ENCODE results near the gene RABEP1.

RABEP1 gene

GRCh38 chr17:5284681-5285080, 2.6 kb downstream of the RABEP1 start:
- ATAC-seq = no peak

GRCh38 chr17:5286846-5287245, 4.8 kb downstream of the RABEP1 start:
- no peak for TF ChIP-seq ZNF70 (CRISPR knock-in tag; IDR thresholded peaks at IDR 0.05)
- no peak for TF ChIP-seq SNAI2 (CRISPR knock-in tag; IDR thresholded peaks at IDR 0.05)
- TF ChIP-seq PPARA (CRISPR knock-in tag; IDR thresholded peaks at IDR 0.05; ENCODE audit: borderline replicate concordance) = no peak
- TF ChIP-seq TSHZ2 (CRISPR knock-in tag; IDR thresholded peaks at IDR 0.05) = no peak
- TF ChIP-seq TOX (CRISPR knock-in tag; IDR thresholded peaks at IDR 0.05; ENCODE audit: borderline replicate concordance) = no peak
- TF ChIP-seq CREB5 (CRISPR knock-in tag; IDR thresholded peaks at IDR 0.05; ENCODE audit: low read depth) = no peak
- no peak for TF ChIP-seq CSDC2 (CRISPR knock-in tag; IDR thresholded peaks at IDR 0.05)
- no peak for TF ChIP-seq ZC3H10 (CRISPR knock-in tag; IDR thresholded peaks at IDR 0.05)
- no peak for TF ChIP-seq ARNTL (CRISPR knock-in tag; IDR thresholded peaks at IDR 0.05; ENCODE audit: borderline replicate concordance, low read depth)
- no peak for TF ChIP-seq ISL1 (CRISPR knock-in tag; IDR thresholded peaks at IDR 0.05)
- TF ChIP-seq POU6F1 (CRISPR knock-in tag; IDR thresholded peaks at IDR 0.05; ENCODE audit: borderline replicate concordance, low read depth) = no peak
- no peak for TF ChIP-seq PATZ1 (CRISPR knock-in tag; IDR thresholded peaks at IDR 0.05; ENCODE audit: borderline replicate concordance)
- no peak for TF ChIP-seq ESRRG (CRISPR knock-in tag; IDR thresholded peaks at IDR 0.05)
- no peak for TF ChIP-seq GLIS3 (CRISPR knock-in tag; IDR thresholded peaks at IDR 0.05)
- no peak for TF ChIP-seq ZFP30 (CRISPR knock-in tag; IDR thresholded peaks at IDR 0.05)
- TF ChIP-seq CSRNP3 (CRISPR knock-in tag; IDR thresholded peaks at IDR 0.05) = no peak
- no peak for ATAC-seq

More at GRCh38 chr17:5284681-5285080, 2.6 kb downstream of the RABEP1 start:
- no peak for TF ChIP-seq RARB (CRISPR knock-in tag; IDR thresholded peaks at IDR 0.05)

GRCh38 chr17:5291683-5292350, 9.7 kb downstream of the RABEP1 start:
- ATAC-seq = no peak

More at GRCh38 chr17:5291683-5292350, 9.7 kb downstream of the RABEP1 start:
- TF ChIP-seq TSHZ2 (CRISPR knock-in tag; IDR thresholded peaks at IDR 0.05) (no peak), ZNF70 (CRISPR knock-in tag; IDR thresholded peaks at IDR 0.05) (no peak), POU6F1 (CRISPR knock-in tag; IDR thresholded peaks at IDR 0.05; ENCODE audit: borderline replicate concordance, low read depth) (no peak), PATZ1 (CRISPR knock-in tag; IDR thresholded peaks at IDR 0.05; ENCODE audit: borderline replicate concordance) (no peak), ARNTL (CRISPR knock-in tag; IDR thresholded peaks at IDR 0.05; ENCODE audit: borderline replicate concordance, low read depth) (no peak), ESRRG (CRISPR knock-in tag; IDR thresholded peaks at IDR 0.05) (no peak), CSRNP3 (CRISPR knock-in tag; IDR thresholded peaks at IDR 0.05) (no peak)

Data from SK-N-SH treated with all-trans-retinoic acid at 6 μM for 48 hours (cell line).